Spleen (tissue), 11 donors: Measurements from ENCODE around the gene ABCA9. TPM values are rescaled to one million over a fixed set of nuclear protein-coding genes. Genes with fewer than 3 reads are reported as not detected.

ENCODE experiments used
- DNase-seq: peaks from one replicate; pipeline ENCODE4 v3.0.0-alpha.2; 2020
- H3K27ac ChIP-seq, 8 donors: fragments of 200-600 bp; sonication (generic) in 7 of 8; 1 replicate in 4 of 8; 2 replicates in 4 of 8; pipeline versions ENCODE4 v1.5.0 to v1.8.0; 2016 to 2021; ENCODE audit warnings: inconsistent platforms in 4 of 8, mild to moderate bottlenecking in 4 of 8, moderate library complexity in 1 of 8
- H3K27me3 ChIP-seq, 7 donors: fragments of 200-600 bp; sonication (generic) in 6 of 7; replicated peaks in 1 of 7; 1 replicate in 4 of 7; 2 replicates in 3 of 7; pipeline versions ENCODE4 v1.5.0 to v1.8.0; 2016 to 2021; ENCODE audit warnings: inconsistent platforms in 3 of 7, mild to moderate bottlenecking in 1 of 7
- H3K36me3 ChIP-seq, 6 donors: fragments of 200-600 bp; sonication (generic) in 5 of 6; 1 replicate in 4 of 6; 2 replicates in 2 of 6; pipeline versions ENCODE4 v1.5.0 to v1.8.0; 2016 to 2021; ENCODE audit warnings: inconsistent platforms in 2 of 6
- H3K4me1 ChIP-seq, 6 donors: fragments of 200-600 bp; sonication (generic) in 5 of 6; 1 replicate in 3 of 6; 2 replicates in 3 of 6; pipeline versions ENCODE4 v1.5.0 to v1.8.0; 2016 to 2021; ENCODE audit warnings: inconsistent platforms in 3 of 6
- H3K4me3 ChIP-seq, 8 donors: fragments of 200-600 bp; sonication (generic) in 7 of 8; 1 replicate in 4 of 8; 2 replicates in 4 of 8; pipeline versions ENCODE4 v1.5.0 to v1.8.0; 2016 to 2021; ENCODE audit warnings: inconsistent platforms in 4 of 8, mild to moderate bottlenecking in 4 of 8, moderate library complexity in 2 of 8
- H3K9me3 ChIP-seq, 8 donors: fragments of 200-600 bp; sonication (generic) in 7 of 8; 1 replicate in 4 of 8; 2 replicates in 4 of 8; pipeline versions ENCODE4 v1.5.0 to v1.8.0; 2016 to 2021; ENCODE audit warnings: inconsistent platforms in 4 of 8
- CTCF ChIP-seq, 11 experiments: fragments of 200-600 bp in 7 of 11; fragments of 450-650 bp in 4 of 11; sonication (generic) in 4 of 11; IDR thresholded peaks in 8 of 11; conservative IDR thresholded peaks in 3 of 11; 1 replicate in 7 of 11; 2 replicates in 4 of 11; pipeline versions ENCODE4 v1.4.0 to v1.8.0; 2016 to 2021; ENCODE audit warnings: antibody characterized with exemption in 11 of 11, inconsistent platforms in 4 of 11, mild to moderate bottlenecking in 1 of 11
- POLR2A ChIP-seq, 3 donors: fragments of 450-650 bp; IDR thresholded peaks; one replicate each; pipeline ENCODE4 v1.5.1; 2017; ENCODE audit warnings: antibody characterized with exemption in 3 of 3, mild to moderate bottlenecking in 1 of 3
- POLR2AphosphoS5 ChIP-seq, 3 donors: sonication (generic); formaldehyde crosslinking; IDR thresholded peaks; one replicate each; pipeline ENCODE4 v1.5.1; 2017; ENCODE audit warnings: antibody characterized with exemption in 3 of 3
- WGBS, 5 donors: extraction: QIAGEN DNeasy Blood & Tissue Kit in 3 of 5; methylation state at CpG; one replicate each; pipeline versions ENCODE4 v1.1.5 to v1.1.7; 2013 to 2018; 5-methylcytosine and 5-hydroxymethylcytosine counted together
- intact Hi-C: fragments of 100-400 bp; cut with DNase I; formaldehyde crosslinking; loops from one replicate; pipeline ENCODE4 v1.15.0; 2023; ENCODE audit warnings: low total_unique reads
- polyA plus RNA-seq, 3 donors: library from polyadenylated mRNA; stranded (reverse); fragments of 200-250 nt; gene quantifications; one replicate each; pipeline ENCODE4 v1.2.1, GENCODE V29; 2013
- total RNA-seq, 7 donors: library from RNA; depleted of rRNA in 3 of 7; stranded (reverse); fragments of >200 nt in 3 of 7; fragmentation: NEBNext Ultra II Directional in 4 of 7; extraction: Animal tissue kit (Norgen Biotek cat#: 25700) in 4 of 7; gene quantifications; one replicate each; pipeline versions ENCODE4 v1.1.0 to v1.2.1, GENCODE V29; 2016 to 2021
- donor health status: healthy with polysubstance abuse.
- donor health status: DM: no; HTN: no; CAD: no; lungs with moderate emphysema.
- donor health status: DM: no; HTN: no; CAD: no.
- donor health status: Bipolar disorder and iron deficiency.
- donor health status: healthy.
- donor health status: DM: no; HTN: no; CAD: no.
- donor health status: DM: yes; HTN: yes; CAD: no.

The ABCA9 gene
- total and polyA plus RNA-seq, 10 donors = 0.30 to 5.7 (median 1.1) TPM

DNA sequence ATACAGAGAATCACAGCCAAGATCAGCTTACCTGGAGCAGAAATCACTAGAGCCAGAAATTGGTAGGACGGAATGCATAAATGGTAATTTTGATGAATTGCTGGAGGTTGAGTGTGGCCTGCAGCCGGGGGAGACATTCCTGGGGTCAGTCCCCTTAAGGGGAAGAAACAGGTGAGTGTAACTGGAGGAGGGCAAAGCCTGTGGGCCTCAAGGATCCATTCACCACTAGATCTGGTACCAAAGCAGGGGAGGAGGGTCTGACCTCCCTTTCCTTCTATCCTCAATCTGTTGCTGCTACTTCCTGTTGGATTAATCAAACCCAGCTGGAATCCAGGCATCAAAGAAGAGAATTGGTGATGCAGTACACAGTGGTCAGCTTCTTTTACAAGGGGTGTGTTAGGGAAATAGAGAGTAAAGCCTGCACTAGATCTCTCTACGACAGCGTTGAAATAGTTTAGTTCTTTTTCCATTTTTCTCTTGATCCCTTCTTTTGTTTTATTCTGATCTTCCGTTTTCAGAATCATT lies 8.6 kb upstream of the ABCA9 start:
- peaks cover 0 to 10% (median 8%) of the 10 kb centered on the region in 8 donors for H3K9me3 ChIP-seq
- H3K36me3 ChIP-seq = no peaks in the 10 kb centered on the region
- WGBS, 5 donors = 93 to 98% (median 96%) methylated on average over 5 of the region's 5 CpGs
- H3K27ac ChIP-seq = no peak overlapping the region
- no peak for DNase-seq
- peaks cover 0 to 25% (median 6%) of the 10 kb centered on the region in 6 donors for H3K4me1 ChIP-seq
- TF ChIP-seq POLR2A (IDR thresholded peaks at IDR 0.05) (no peak), CTCF (IDR thresholded peaks at IDR 0.05 in 8 of 11, conservative IDR thresholded peaks at IDR 0.05 in 3 of 11) (no peak), POLR2AphosphoS5 (IDR thresholded peaks at IDR 0.05) (no peak)
- H3K4me3 ChIP-seq = no peak overlapping the region
- no peaks in the 10 kb centered on the region for H3K27me3 ChIP-seq
- intact Hi-C loops = no loop called here

- peaks cover 0 to 25% (median 6%) of the 10 kb centered on the region in 6 donors for H3K4me1 ChIP-seq
- intact Hi-C loops = no loop called here
- TF ChIP-seq POLR2A (IDR thresholded peaks at IDR 0.05) (no peak), CTCF (IDR thresholded peaks at IDR 0.05 in 8 of 11, conservative IDR thresholded peaks at IDR 0.05 in 3 of 11) (no peak), POLR2AphosphoS5 (IDR thresholded peaks at IDR 0.05) (no peak)
- H3K27ac ChIP-seq = no peak overlapping the region
- 87 to 96% (median 93%) methylated on average over 4 of the region's 4 CpGs for WGBS, 5 donors
- H3K27me3 ChIP-seq = no peaks in the 10 kb centered on the region
- H3K9me3 ChIP-seq = no peaks in the 10 kb centered on the region
- no peak for DNase-seq
- no peak overlapping the region for H3K4me3 ChIP-seq
- no peaks in the 10 kb centered on the region for H3K36me3 ChIP-seq
These were observed 6.7 kb upstream of the ABCA9 start for GRCh38 chr17:69067274-69068047.

- DNase-seq = no peak
- TF ChIP-seq POLR2AphosphoS5 (IDR thresholded peaks at IDR 0.05) (no peak), CTCF (IDR thresholded peaks at IDR 0.05 in 8 of 11, conservative IDR thresholded peaks at IDR 0.05 in 3 of 11) (no peak), POLR2A (IDR thresholded peaks at IDR 0.05) (no peak)
- intact Hi-C loops = no loop called here
- Histone ChIP-seq H3K4me3 (no peak overlapping the region), H3K36me3 (no peaks in the 10 kb centered on the region), H3K27ac (peak overlapping the region in 1 of 8 donors; percentile 8), H3K4me1 (peaks cover 0 to 25% (median 6%) of the 10 kb centered on the region in 6 donors), H3K27me3 (no peaks in the 10 kb centered on the region), H3K9me3 (no peaks in the 10 kb centered on the region)
- 29 to 47% (median 30%) methylated on average over 7 of the region's 7 CpGs for WGBS, 5 donors
These were observed 5.8 kb upstream of the ABCA9 start for GRCh38 chr17:69066482-69066881.

- H3K9me3 ChIP-seq = no peaks in the 10 kb centered on the region
- no peaks in the 10 kb centered on the region for H3K27me3 ChIP-seq
- no peak for DNase-seq
- H3K36me3 ChIP-seq = no peaks in the 10 kb centered on the region
- no peak overlapping the region for H3K27ac ChIP-seq
- H3K4me3 ChIP-seq = no peak overlapping the region
- TF ChIP-seq CTCF (IDR thresholded peaks at IDR 0.05 in 8 of 11, conservative IDR thresholded peaks at IDR 0.05 in 3 of 11) = no peak
- no peak for TF ChIP-seq POLR2AphosphoS5 (IDR thresholded peaks at IDR 0.05)
- TF ChIP-seq POLR2A (IDR thresholded peaks at IDR 0.05) = no peak
- H3K4me1 ChIP-seq = peaks cover 0 to 18% (median 2%) of the 10 kb centered on the region in 6 donors
- intact Hi-C loops = no loop called here
These were observed 4.4 kb upstream of the ABCA9 start for GRCh38 chr17:69065113-69065512.
